Sigmoid colon (tissue), 4 donors: Measurements from ENCODE around the gene YAP1.

Experiments
- CTCF ChIP-seq, 4 experiments: fragments of 450-650 bp in 3 of 4; fragments of 200-600 bp in 1 of 4; IDR thresholded peaks; one replicate each; pipeline ENCODE4 v1.5.1; 2016 to 2019; ENCODE audit warnings: antibody characterized with exemption in 4 of 4, mild to moderate bottlenecking in 3 of 4, moderate library complexity in 2 of 4
- POLR2A ChIP-seq, 2 donors: fragments of 450-650 bp; IDR thresholded peaks; one replicate each; pipeline ENCODE4 v1.6.1; 2016; ENCODE audit warnings: antibody characterized with exemption in 2 of 2, mild to moderate bottlenecking in 2 of 2, moderate library complexity in 2 of 2
- POLR2AphosphoS5 ChIP-seq, 4 donors: sonication (generic); formaldehyde crosslinking; IDR thresholded peaks; one replicate each; pipeline ENCODE4 v1.6.1; 2017; ENCODE audit warnings: antibody characterized with exemption in 4 of 4

GRCh38 chr11:102268083-102268984 is 158.1 kb downstream of the YAP1 start:
- TF ChIP-seq CTCF (IDR thresholded peaks at IDR 0.05) = peak in 1 of 4 experiments; percentile 33
- no peak for TF ChIP-seq POLR2A (IDR thresholded peaks at IDR 0.05)
- TF ChIP-seq POLR2AphosphoS5 (IDR thresholded peaks at IDR 0.05) = peak in 1 of 4 donors; percentile 15
